ENCODE measurements around the gene ADARB1.

DNA sequence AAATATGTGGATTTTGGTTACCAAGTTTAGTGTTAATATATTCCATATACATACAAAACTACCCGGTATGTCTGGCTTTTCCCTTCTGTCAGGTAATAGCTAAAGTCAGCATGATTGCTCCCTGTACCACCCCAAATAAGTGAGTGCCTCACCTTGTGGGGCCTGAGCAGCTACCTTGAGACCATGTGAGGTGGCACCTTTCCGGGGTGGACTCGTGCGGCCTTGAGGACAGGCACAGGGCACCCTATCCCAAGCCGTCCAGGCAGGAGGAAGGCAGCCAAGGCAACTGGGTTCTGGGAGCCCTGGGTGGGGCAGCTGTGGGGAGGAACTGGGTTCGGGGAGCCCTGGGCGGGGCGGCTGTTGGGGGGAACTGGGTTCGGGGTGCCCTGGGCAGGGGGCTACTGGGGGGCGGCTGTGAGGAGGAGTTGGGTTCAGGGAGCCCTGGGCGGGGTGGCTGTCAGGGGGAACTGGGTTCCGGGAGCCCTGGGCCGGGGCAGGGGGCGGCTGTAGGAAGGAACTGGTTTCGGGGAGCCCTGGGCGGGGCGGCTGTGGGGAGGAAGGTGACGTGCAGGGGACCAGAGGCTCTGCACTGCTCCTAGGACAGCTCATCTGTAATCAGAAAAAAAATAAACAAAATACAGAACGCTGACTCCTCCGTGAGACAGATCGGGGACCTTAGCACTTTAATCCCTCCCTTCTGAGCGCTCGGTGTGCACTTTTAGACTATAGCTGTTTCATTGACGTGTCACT is 150.0 kb downstream of the ADARB1 start:
- TF ChIP-seq FOXK2 (IDR thresholded peaks at IDR 0.05) (no peak), SP1 (IDR thresholded peaks at IDR 0.05) (no peak), LEF1 (IDR thresholded peaks at IDR 0.05; ENCODE audit: borderline replicate concordance) (no peak), FOXA1 (IDR thresholded peaks at IDR 0.05) (no peak), BHLHE40 (IDR thresholded peaks at IDR 0.05; ENCODE audit: borderline replicate concordance) (no peak), NFRKB (IDR thresholded peaks at IDR 0.05) (no peak), SUZ12 (IDR thresholded peaks at IDR 0.05) (no peak), FOXM1 (IDR thresholded peaks at IDR 0.05; ENCODE audit: borderline replicate concordance) (no peak), ZNF384 (IDR thresholded peaks at IDR 0.05) (no peak), HDGF (IDR thresholded peaks at IDR 0.05; ENCODE audit: borderline replicate concordance) (no peak), CTBP1 (IDR thresholded peaks at IDR 0.05; ENCODE audit: borderline replicate concordance) (no peak), ARNT (IDR thresholded peaks at IDR 0.05) (no peak), L3MBTL2 (conservative IDR thresholded peaks at IDR 0.05) (no peak)
- TF ChIP-seq, protein P1, sequence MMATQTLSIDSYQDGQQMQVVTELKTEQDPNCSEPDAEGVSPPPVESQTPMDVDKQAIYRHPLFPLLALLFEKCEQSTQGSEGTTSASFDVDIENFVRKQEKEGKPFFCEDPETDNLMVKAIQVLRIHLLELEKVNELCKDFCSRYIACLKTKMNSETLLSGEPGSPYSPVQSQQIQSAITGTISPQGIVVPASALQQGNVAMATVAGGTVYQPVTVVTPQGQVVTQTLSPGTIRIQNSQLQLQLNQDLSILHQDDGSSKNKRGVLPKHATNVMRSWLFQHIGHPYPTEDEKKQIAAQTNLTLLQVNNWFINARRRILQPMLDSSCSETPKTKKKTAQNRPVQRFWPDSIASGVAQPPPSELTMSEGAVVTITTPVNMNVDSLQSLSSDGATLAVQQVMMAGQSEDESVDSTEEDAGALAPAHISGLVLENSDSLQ (IDR thresholded peaks at IDR 0.05), result no peak

Measured in HEK293T (cell line).